Loucy (cell line): ENCODE measurements around the gene ZNF165.

Source experiments
- EZH2phosphoT487 ChIP-seq: fragments of 200-600 bp; IDR thresholded peaks from 2 replicates; pipeline ENCODE4 v1.6.1; 2018; ENCODE audit warnings: antibody characterized with exemption, mild to moderate bottlenecking, moderate library complexity, borderline replicate concordance
- TF ChIP-seq, protein P1 (sequence below): fragments of 200-600 bp; sonication (generic); conservative IDR thresholded peaks from 2 replicates; pipeline ENCODE4 v1.5.1; 2014; ENCODE audit warnings: mild to moderate bottlenecking, antibody characterized with exemption, low read length

- TF ChIP-seq, protein P1, sequence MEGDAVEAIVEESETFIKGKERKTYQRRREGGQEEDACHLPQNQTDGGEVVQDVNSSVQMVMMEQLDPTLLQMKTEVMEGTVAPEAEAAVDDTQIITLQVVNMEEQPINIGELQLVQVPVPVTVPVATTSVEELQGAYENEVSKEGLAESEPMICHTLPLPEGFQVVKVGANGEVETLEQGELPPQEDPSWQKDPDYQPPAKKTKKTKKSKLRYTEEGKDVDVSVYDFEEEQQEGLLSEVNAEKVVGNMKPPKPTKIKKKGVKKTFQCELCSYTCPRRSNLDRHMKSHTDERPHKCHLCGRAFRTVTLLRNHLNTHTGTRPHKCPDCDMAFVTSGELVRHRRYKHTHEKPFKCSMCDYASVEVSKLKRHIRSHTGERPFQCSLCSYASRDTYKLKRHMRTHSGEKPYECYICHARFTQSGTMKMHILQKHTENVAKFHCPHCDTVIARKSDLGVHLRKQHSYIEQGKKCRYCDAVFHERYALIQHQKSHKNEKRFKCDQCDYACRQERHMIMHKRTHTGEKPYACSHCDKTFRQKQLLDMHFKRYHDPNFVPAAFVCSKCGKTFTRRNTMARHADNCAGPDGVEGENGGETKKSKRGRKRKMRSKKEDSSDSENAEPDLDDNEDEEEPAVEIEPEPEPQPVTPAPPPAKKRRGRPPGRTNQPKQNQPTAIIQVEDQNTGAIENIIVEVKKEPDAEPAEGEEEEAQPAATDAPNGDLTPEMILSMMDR = no peak
- TF ChIP-seq EZH2phosphoT487 = no peak
Measured at GRCh38 chr6:28089054-28089453, 8.7 kb downstream of the ZNF165 start.
